Suprapubic skin (tissue), 4 donors: ENCODE data around the gene LDHAL6A. TPM values are rescaled to one million over a fixed set of nuclear protein-coding genes. Genes with fewer than 3 reads are reported as not detected.

Experiments
- DNase-seq, 2 donors: peaks; one replicate each; pipeline ENCODE4 v3.0.0-alpha.2; 2019; ENCODE audit warnings: low spot score in 2 of 2
- H3K27ac ChIP-seq: fragments of 200-600 bp; sonication (generic); one replicate; pipeline ENCODE4 v1.5.1; 2019
- H3K27me3 ChIP-seq: fragments of 200-600 bp; sonication (generic); one replicate; pipeline ENCODE4 v1.5.1; 2019
- H3K36me3 ChIP-seq: fragments of 200-600 bp; sonication (generic); one replicate; pipeline ENCODE4 v1.5.1; 2019
- H3K4me1 ChIP-seq: fragments of 200-600 bp; sonication (generic); one replicate; pipeline ENCODE4 v1.5.1; 2019
- H3K4me3 ChIP-seq: fragments of 200-600 bp; sonication (generic); one replicate; pipeline ENCODE4 v1.5.1; 2019; ENCODE audit warnings: mild to moderate bottlenecking
- H3K9me3 ChIP-seq: fragments of 200-600 bp; sonication (generic); one replicate; pipeline ENCODE4 v1.5.1; 2019
- CTCF ChIP-seq, 2 donors: fragments of 200-600 bp in 1 of 2; fragments of 450-650 bp in 1 of 2; sonication (generic) in 1 of 2; IDR thresholded peaks; one replicate each; pipeline ENCODE4 v1.5.1; 2016 to 2019; ENCODE audit warnings: antibody characterized with exemption in 2 of 2, mild to moderate bottlenecking in 1 of 2, moderate library complexity in 1 of 2
- EP300 ChIP-seq: sonication (generic); formaldehyde crosslinking; IDR thresholded peaks from one replicate; pipeline ENCODE4 v1.6.1; 2017; ENCODE audit warnings: antibody characterized with exemption
- POLR2A ChIP-seq, 2 donors: fragments of 450-650 bp; IDR thresholded peaks; one replicate each; pipeline ENCODE4 v1.6.1; 2017; ENCODE audit warnings: antibody characterized with exemption in 2 of 2, mild to moderate bottlenecking in 2 of 2, moderate library complexity in 2 of 2
- POLR2AphosphoS5 ChIP-seq, 3 donors: sonication (generic); formaldehyde crosslinking; IDR thresholded peaks; one replicate each; pipeline ENCODE4 v1.6.1; 2017; ENCODE audit warnings: antibody characterized with exemption in 3 of 3
- WGBS: methylation state at CpG from one replicate; pipeline ENCODE4 v1.1.5; 2018; 5-methylcytosine and 5-hydroxymethylcytosine counted together
- total RNA-seq, 4 donors: library from RNA; depleted of rRNA; stranded (reverse); fragments of >200 nt; gene quantifications; one replicate each; pipeline ENCODE4 v1.1.0, GENCODE V29; 2016

Gene LDHAL6A
- total RNA-seq, 4 donors from 2014 or later, result not detected

DNA sequence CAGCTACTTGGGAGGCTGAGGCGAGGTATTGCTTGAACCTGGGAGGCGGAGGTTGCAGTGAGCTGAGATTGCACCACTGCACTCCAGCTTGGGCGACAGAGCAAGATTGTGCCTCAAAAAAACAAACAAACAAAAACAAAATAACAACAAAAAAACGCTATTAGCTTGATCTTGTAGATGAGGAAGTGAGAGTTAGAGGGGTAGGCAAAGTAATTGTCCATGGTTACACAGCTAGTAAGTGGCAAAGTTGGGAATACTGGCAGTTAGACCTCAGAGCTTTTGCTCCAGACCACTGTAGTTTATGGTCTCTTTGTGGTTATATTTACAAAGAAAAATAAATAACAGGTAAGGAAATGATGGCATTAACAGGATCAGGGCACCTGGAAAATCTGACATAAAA, 28.4 kb upstream of the LDHAL6A start:
- H3K4me1 ChIP-seq, result no peaks in the 10 kb centered on the region
- WGBS, result 74% methylated on average over 4 of the region's 4 CpGs
- no peaks in the 10 kb centered on the region for H3K36me3 ChIP-seq
- H3K9me3 ChIP-seq, result no peaks in the 10 kb centered on the region
- no peak overlapping the region for H3K27ac ChIP-seq
- TF ChIP-seq POLR2A (IDR thresholded peaks at IDR 0.05), result no peak
- no peak for TF ChIP-seq CTCF (IDR thresholded peaks at IDR 0.05)
- no peak for TF ChIP-seq POLR2AphosphoS5 (IDR thresholded peaks at IDR 0.05)
- TF ChIP-seq EP300, result no peak
- H3K27me3 ChIP-seq, result no peaks in the 10 kb centered on the region
- DNase-seq, result no peak
- H3K4me3 ChIP-seq, result no peak overlapping the region

- H3K36me3 ChIP-seq, result no peaks in the 10 kb centered on the region
- no peak overlapping the region for H3K27ac ChIP-seq
- H3K4me1 ChIP-seq, result no peaks in the 10 kb centered on the region
- no peak overlapping the region for H3K4me3 ChIP-seq
- H3K27me3 ChIP-seq, result no peaks in the 10 kb centered on the region
- no peaks in the 10 kb centered on the region for H3K9me3 ChIP-seq
- no peak for DNase-seq
- WGBS, result 84% methylated on average over 5 of the region's 5 CpGs
- TF ChIP-seq POLR2A (IDR thresholded peaks at IDR 0.05), result no peak
- TF ChIP-seq CTCF (IDR thresholded peaks at IDR 0.05), result no peak
- TF ChIP-seq POLR2AphosphoS5 (IDR thresholded peaks at IDR 0.05), result no peak
- TF ChIP-seq EP300, result no peak
Measured at GRCh38 chr11:18429332-18429731, 26.3 kb upstream of the LDHAL6A start.

GRCh38 chr11:18438691-18439090, 17.0 kb upstream of the LDHAL6A start:
- Histone ChIP-seq H3K27me3 (no peaks in the 10 kb centered on the region), H3K4me3 (no peak overlapping the region), H3K9me3 (no peaks in the 10 kb centered on the region), H3K36me3 (no peaks in the 10 kb centered on the region), H3K4me1 (no peaks in the 10 kb centered on the region), H3K27ac (no peak overlapping the region)
- WGBS, result 84% methylated on average over 2 of the region's 2 CpGs
- TF ChIP-seq POLR2A (IDR thresholded peaks at IDR 0.05) (no peak), EP300 (no peak), POLR2AphosphoS5 (IDR thresholded peaks at IDR 0.05) (no peak), CTCF (IDR thresholded peaks at IDR 0.05) (no peak)
- DNase-seq, result no peak

DNA sequence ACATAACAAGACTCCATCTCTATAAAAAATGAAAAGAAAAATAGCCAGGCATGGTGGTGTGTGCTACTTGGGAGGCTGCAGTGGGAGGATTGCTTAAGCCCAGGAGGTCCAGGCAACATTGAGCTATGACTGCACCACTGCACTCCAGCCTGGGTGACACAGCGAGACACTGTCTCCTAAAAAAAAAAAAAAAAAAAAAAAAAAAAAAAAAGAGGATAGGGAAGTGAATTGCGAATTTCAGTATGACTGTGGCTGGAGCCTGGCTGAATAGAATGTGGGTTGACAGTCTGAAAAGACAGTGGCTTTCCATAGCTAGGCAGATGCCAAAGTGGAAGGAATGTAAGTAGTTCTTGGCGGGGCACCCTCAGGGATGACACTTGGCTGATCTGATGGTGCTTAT, 6.4 kb upstream of the LDHAL6A start:
- Histone ChIP-seq H3K36me3 (no peaks in the 10 kb centered on the region), H3K27ac (no peak overlapping the region), H3K27me3 (no peaks in the 10 kb centered on the region), H3K4me1 (no peaks in the 10 kb centered on the region), H3K9me3 (no peaks in the 10 kb centered on the region), H3K4me3 (no peak overlapping the region)
- 85% methylated on average over 3 of the region's 3 CpGs for WGBS
- DNase-seq, result no peak
- TF ChIP-seq POLR2A (IDR thresholded peaks at IDR 0.05), result no peak
- no peak for TF ChIP-seq EP300
- no peak for TF ChIP-seq POLR2AphosphoS5 (IDR thresholded peaks at IDR 0.05)
- no peak for TF ChIP-seq CTCF (IDR thresholded peaks at IDR 0.05)

DNA sequence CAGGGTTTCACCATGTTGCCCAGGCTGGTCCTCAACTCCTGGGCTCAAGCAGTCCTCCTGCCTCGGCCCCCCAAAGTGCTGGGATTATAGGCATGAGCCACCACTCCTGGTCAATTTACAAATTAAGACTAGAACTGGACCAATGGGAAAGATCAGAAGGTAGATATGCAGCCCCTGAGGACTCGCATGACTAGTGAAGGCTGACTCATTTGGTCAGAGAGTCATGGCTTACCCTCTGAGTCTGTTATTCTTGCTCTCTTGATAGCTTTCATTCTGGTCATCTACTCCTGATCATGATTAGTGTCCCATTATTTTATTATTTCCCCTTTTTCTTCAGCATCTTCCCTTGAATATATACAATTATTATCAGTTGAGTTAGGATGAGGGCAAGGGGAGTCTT, 2.7 kb upstream of the LDHAL6A start:
- Histone ChIP-seq H3K9me3 (no peaks in the 10 kb centered on the region), H3K4me1 (no peaks in the 10 kb centered on the region), H3K4me3 (no peak overlapping the region), H3K36me3 (no peaks in the 10 kb centered on the region), H3K27me3 (peaks cover 3% of the 10 kb centered on the region), H3K27ac (no peak overlapping the region)
- DNase-seq, result no peak
- WGBS, result 74% methylated on average over 2 of the region's 2 CpGs
- TF ChIP-seq EP300 (no peak), CTCF (IDR thresholded peaks at IDR 0.05) (no peak), POLR2A (IDR thresholded peaks at IDR 0.05) (no peak), POLR2AphosphoS5 (IDR thresholded peaks at IDR 0.05) (no peak)
